ENCODE data around the gene CD200R1L. TPM values are rescaled to one million over a fixed set of nuclear protein-coding genes. Genes with fewer than 3 reads are reported as not detected.
"Not testable (repeated sequence)": the region's sequence is repeated elsewhere in the genome, so short reads cannot be mapped to it uniquely, and the experiment has no call there.

CD200R1L gene
- total RNA-seq, 1 experiment from 2014 or later = not detected

GRCh38 chr3:112855883-112856282 is 9.2 kb upstream of the CD200R1L start:
- Histone ChIP-seq H3K27me3 (ENCODE audit: control insufficient read depth, insufficient read depth, low read length) (no peaks in the 10 kb centered on the region), H3K4me3 (ENCODE audit: insufficient read depth, low read depth, low read length) (no peak overlapping the region), H3K36me3 (replicated peaks; ENCODE audit: control insufficient read depth, insufficient read depth, low read length) (no peaks in the 10 kb centered on the region)
- no peak for DNase-seq

GRCh38 chr3:112855074-112855473 is 8.4 kb upstream of the CD200R1L start:
- not testable (repeated sequence) for H3K4me3 ChIP-seq (ENCODE audit: insufficient read depth, low read depth, low read length); H3K27me3 ChIP-seq (ENCODE audit: control insufficient read depth, insufficient read depth, low read length); DNase-seq; H3K36me3 ChIP-seq (replicated peaks; ENCODE audit: control insufficient read depth, insufficient read depth, low read length)

GRCh38 chr3:112848196-112848595 is 1.5 kb upstream of the CD200R1L start:
- Histone ChIP-seq H3K36me3 (replicated peaks; ENCODE audit: control insufficient read depth, insufficient read depth, low read length) (no peaks in the 10 kb centered on the region), H3K4me3 (ENCODE audit: insufficient read depth, low read depth, low read length) (no peak overlapping the region), H3K27me3 (ENCODE audit: control insufficient read depth, insufficient read depth, low read length) (no peaks in the 10 kb centered on the region)
- DNase-seq = no peak

GRCh38 chr3:112847692-112848091 is 1.0 kb upstream of the CD200R1L start:
- no peaks in the 10 kb centered on the region for H3K36me3 ChIP-seq (replicated peaks; ENCODE audit: control insufficient read depth, insufficient read depth, low read length)
- H3K4me3 ChIP-seq (ENCODE audit: insufficient read depth, low read depth, low read length) = no peak overlapping the region
- no peak for DNase-seq
- H3K27me3 ChIP-seq (ENCODE audit: control insufficient read depth, insufficient read depth, low read length) = no peaks in the 10 kb centered on the region

GRCh38 chr3:112845772-112846171 is 892 bp downstream of the CD200R1L start:
- DNase-seq = no peak
- H3K27me3 ChIP-seq (ENCODE audit: control insufficient read depth, insufficient read depth, low read length) = no peaks in the 10 kb centered on the region
- no peaks in the 10 kb centered on the region for H3K36me3 ChIP-seq (replicated peaks; ENCODE audit: control insufficient read depth, insufficient read depth, low read length)
- H3K4me3 ChIP-seq (ENCODE audit: insufficient read depth, low read depth, low read length) = no peak overlapping the region

GRCh38 chr3:112829046-112829445 is 17.6 kb downstream of the CD200R1L start:
- Histone ChIP-seq H3K27me3 (ENCODE audit: control insufficient read depth, insufficient read depth, low read length) (no peaks in the 10 kb centered on the region), H3K36me3 (replicated peaks; ENCODE audit: control insufficient read depth, insufficient read depth, low read length) (no peaks in the 10 kb centered on the region), H3K4me3 (ENCODE audit: insufficient read depth, low read depth, low read length) (no peak overlapping the region)
- no peak for DNase-seq

GRCh38 chr3:112822064-112823055 is 24.3 kb downstream of the CD200R1L start:
- no peaks in the 10 kb centered on the region for H3K27me3 ChIP-seq (ENCODE audit: control insufficient read depth, insufficient read depth, low read length)
- H3K4me3 ChIP-seq (ENCODE audit: insufficient read depth, low read depth, low read length) = no peak overlapping the region
- no peak for DNase-seq

GRCh38 chr3:112818289-112818688 is 28.4 kb downstream of the CD200R1L start:
- Histone ChIP-seq H3K27me3 (ENCODE audit: control insufficient read depth, insufficient read depth, low read length) (no peaks in the 10 kb centered on the region), H3K36me3 (replicated peaks; ENCODE audit: control insufficient read depth, insufficient read depth, low read length) (no peaks in the 10 kb centered on the region), H3K4me3 (ENCODE audit: insufficient read depth, low read depth, low read length) (no peak overlapping the region)
- no peak for DNase-seq

More at GRCh38 chr3:112822064-112823055, 24.3 kb downstream of the CD200R1L start:
- no peaks in the 10 kb centered on the region for H3K36me3 ChIP-seq (replicated peaks; ENCODE audit: control insufficient read depth, insufficient read depth, low read length)

GRCh38 chr3:112817797-112818196 is 28.9 kb downstream of the CD200R1L start:
- H3K27me3 ChIP-seq (ENCODE audit: control insufficient read depth, insufficient read depth, low read length) = no peaks in the 10 kb centered on the region
- no peak overlapping the region for H3K4me3 ChIP-seq (ENCODE audit: insufficient read depth, low read depth, low read length)
- DNase-seq = no peak
- H3K36me3 ChIP-seq (replicated peaks; ENCODE audit: control insufficient read depth, insufficient read depth, low read length) = no peaks in the 10 kb centered on the region

- no peak for DNase-seq
- no peaks in the 10 kb centered on the region for H3K36me3 ChIP-seq (replicated peaks; ENCODE audit: control insufficient read depth, insufficient read depth, low read length)
- no peaks in the 10 kb centered on the region for H3K27me3 ChIP-seq (ENCODE audit: control insufficient read depth, insufficient read depth, low read length)
Observed at GRCh38 chr3:112817271-112817670, 29.4 kb downstream of the CD200R1L start.

GRCh38 chr3:112815981-112816380 is 30.7 kb downstream of the CD200R1L start:
- no peak for DNase-seq
- Histone ChIP-seq H3K36me3 (replicated peaks; ENCODE audit: control insufficient read depth, insufficient read depth, low read length) (no peaks in the 10 kb centered on the region), H3K27me3 (ENCODE audit: control insufficient read depth, insufficient read depth, low read length) (no peaks in the 10 kb centered on the region), H3K4me3 (ENCODE audit: insufficient read depth, low read depth, low read length) (no peak overlapping the region)

More at GRCh38 chr3:112817271-112817670, 29.4 kb downstream of the CD200R1L start:
- no peak overlapping the region for H3K4me3 ChIP-seq (ENCODE audit: insufficient read depth, low read depth, low read length)

GRCh38 chr3:112814266-112814665 is 32.4 kb downstream of the CD200R1L start:
- no peak for DNase-seq
- no peak overlapping the region for H3K4me3 ChIP-seq (ENCODE audit: insufficient read depth, low read depth, low read length)
- no peaks in the 10 kb centered on the region for H3K27me3 ChIP-seq (ENCODE audit: control insufficient read depth, insufficient read depth, low read length)
- H3K36me3 ChIP-seq (replicated peaks; ENCODE audit: control insufficient read depth, insufficient read depth, low read length) = no peaks in the 10 kb centered on the region

GRCh38 chr3:112813723-112814171 is 32.9 kb downstream of the CD200R1L start:
- no peaks in the 10 kb centered on the region for H3K36me3 ChIP-seq (replicated peaks; ENCODE audit: control insufficient read depth, insufficient read depth, low read length)
- no peak overlapping the region for H3K4me3 ChIP-seq (ENCODE audit: insufficient read depth, low read depth, low read length)
- DNase-seq = no peak

GRCh38 chr3:112813016-112813415 is 33.6 kb downstream of the CD200R1L start:
- Histone ChIP-seq H3K36me3 (replicated peaks; ENCODE audit: control insufficient read depth, insufficient read depth, low read length) (no peaks in the 10 kb centered on the region), H3K4me3 (ENCODE audit: insufficient read depth, low read depth, low read length) (no peak overlapping the region)
- no peak for DNase-seq

More at GRCh38 chr3:112813723-112814171, 32.9 kb downstream of the CD200R1L start:
- H3K27me3 ChIP-seq (ENCODE audit: control insufficient read depth, insufficient read depth, low read length) = no peaks in the 10 kb centered on the region

More at GRCh38 chr3:112813016-112813415, 33.6 kb downstream of the CD200R1L start:
- H3K27me3 ChIP-seq (ENCODE audit: control insufficient read depth, insufficient read depth, low read length) = no peaks in the 10 kb centered on the region

All from H7 (cell line).